GM12878 (cell line): ENCODE results near the gene OXT. TPM values are rescaled to one million over a fixed set of nuclear protein-coding genes. Genes with fewer than 3 reads are reported as not detected.

Experiments used
- ATAC-seq: fragments of 200-7000 bp; cut with Tn5 transposase; 3 replicates; pipeline ENCODE4 v1.9.1; 2020; ENCODE audit warnings: mild to moderate bottlenecking, moderate library complexity
- BruUV-seq: library from RNA; stranded (reverse); fragments of 400-500 nt; replicated peaks from 2 replicates; lab custom pipeline; 2021; lab: Mats Ljungman, UMichigan
- CTCF ChIA-PET: fragments of 300-600 bp; sonication (Branson Sonifier 250); formaldehyde crosslinking; extraction: SDS; loops from one replicate; lab custom pipeline; 2021; ENCODE audit warnings: inconsistent platforms; lab: Yijun Ruan, JAX
- POLR2A ChIA-PET: fragments of 350-600 bp; formaldehyde crosslinking; extraction: SDS; loops from one replicate; lab custom pipeline; 2021; ENCODE audit warnings: inconsistent platforms; lab: Charles Lee
- RAD21 ChIA-PET: fragments of 300-600 bp; sonication (Branson Sonifier 250); formaldehyde crosslinking; loops from one replicate; lab custom pipeline; 2023; ENCODE audit warnings: antibody characterized with exemption; ENCODE audit not compliant: unreplicated experiment; lab: Charles Lee
- SMC1A ChIA-PET: fragments of 300-600 bp; sonication (Branson Sonifier 250); formaldehyde crosslinking; loops from one replicate; lab custom pipeline; 2023; ENCODE audit not compliant: unreplicated experiment, uncharacterized antibody; lab: Charles Lee
- DNase-seq: peaks from one replicate; pipeline ENCODE4 v3.0.0-alpha.2; 2011; ENCODE audit warnings: low read depth, low spot score
- FAIRE-seq: peaks from 3 replicates; lab custom pipeline; 2011; peaks lifted over from hg19 to GRCh38; lab: Jason Lieb, UNC
- H2AFZ ChIP-seq: 2 replicates; pipeline ENCODE4 v1.6.0; 2011; ENCODE audit warnings: low read depth, low read length, control low read depth; ENCODE audit not compliant: control insufficient read depth
- H3K27ac ChIP-seq: 2 replicates; pipeline ENCODE4 v1.5.1; 2011; ENCODE audit warnings: control low read depth; ENCODE audit not compliant: control insufficient read depth, insufficient read depth
- H3K27me3 ChIP-seq, 2 experiments: replicated peaks in 1 of 2; 2 replicates each; pipeline versions ENCODE4 v1.6.0 to v1.6.1; 2011; ENCODE audit warnings: low read length in 1 of 2; ENCODE audit not compliant: control insufficient read depth in 2 of 2, insufficient read depth in 2 of 2
- H3K36me3 ChIP-seq, 2 experiments: 2 replicates each; pipeline ENCODE4 v1.5.1; 2011; ENCODE audit warnings: low read length in 1 of 2; ENCODE audit not compliant: control insufficient read depth in 2 of 2, insufficient read depth in 2 of 2
- H3K4me1 ChIP-seq: 2 replicates; pipeline ENCODE4 v1.6.1; 2011; ENCODE audit warnings: mild to moderate bottlenecking, low read length, moderate library complexity, mixed read lengths; ENCODE audit not compliant: control insufficient read depth, insufficient read depth
- H3K4me2 ChIP-seq: 2 replicates; pipeline ENCODE4 v1.6.0; 2011; ENCODE audit warnings: control low read depth; ENCODE audit not compliant: control insufficient read depth, insufficient read depth
- H3K4me3 ChIP-seq: fragments of 200-600 bp; sonication (generic); 2 replicates; pipeline ENCODE4 v1.5.1; 2016
- H3K79me2 ChIP-seq: 2 replicates; pipeline ENCODE4 v1.6.0; 2011; ENCODE audit warnings: low read length; ENCODE audit not compliant: control insufficient read depth, insufficient read depth
- H3K9ac ChIP-seq: 2 replicates; pipeline ENCODE4 v1.8.0; 2011; ENCODE audit warnings: low read length, control low read depth, mixed read lengths; ENCODE audit not compliant: control insufficient read depth, insufficient read depth
- H3K9me3 ChIP-seq: replicated peaks from 3 replicates; pipeline ENCODE4 v1.5.1; 2011; ENCODE audit warnings: mild to moderate bottlenecking, low read length; ENCODE audit not compliant: control insufficient read depth, insufficient read depth
- H4K20me1 ChIP-seq: 2 replicates; pipeline ENCODE4 v1.6.0; 2011; ENCODE audit not compliant: control insufficient read depth, insufficient read depth
- ASH2L ChIP-seq: fragments of 300-600, 200-600 bp; sonication (generic); IDR thresholded peaks from 2 replicates; pipeline ENCODE4 v1.6.1; 2017; ENCODE audit warnings: low read depth, mild to moderate bottlenecking, borderline replicate concordance
- CBFB ChIP-seq: IDR thresholded peaks from 2 replicates; pipeline ENCODE4 v1.6.1; 2016; ENCODE audit warnings: antibody characterized with exemption, low read depth
- HDAC2 ChIP-seq: fragments of 200-600 bp; sonication (generic); IDR thresholded peaks from 2 replicates; pipeline ENCODE4 v1.6.1; 2017
- IRF5 ChIP-seq: fragments of 450-650 bp; IDR thresholded peaks from 2 replicates; pipeline ENCODE4 v1.6.1; 2017; ENCODE audit warnings: borderline replicate concordance
- LARP7 ChIP-seq: fragments of 450-650 bp; IDR thresholded peaks from 2 replicates; pipeline ENCODE4 v1.6.1; 2017; ENCODE audit warnings: mild to moderate bottlenecking
- MEF2A ChIP-seq: IDR thresholded peaks from 2 replicates; pipeline ENCODE4 v1.6.1; 2011; ENCODE audit warnings: low read depth, mild to moderate bottlenecking, low read length, moderate library complexity; ENCODE audit not compliant: insufficient read depth
- NBN ChIP-seq: fragments of 450-650 bp; IDR thresholded peaks from 2 replicates; pipeline ENCODE4 v1.6.1; 2016
- POLR2A ChIP-seq: IDR thresholded peaks from 2 replicates; pipeline ENCODE4 v1.6.1; 2011; ENCODE audit warnings: low read depth, mild to moderate bottlenecking, low read length
- PRDM15 ChIP-seq: fragments of 450-650 bp; formaldehyde crosslinking; IDR thresholded peaks from 2 replicates; pipeline ENCODE4 v1.4.0; 2020; ENCODE audit warnings: mild to moderate bottlenecking, moderate library complexity
- SMC3 ChIP-seq: IDR thresholded peaks from 2 replicates; pipeline ENCODE4 v1.6.1; 2011; ENCODE audit warnings: low read length, improper control_type of control experiment, borderline replicate concordance
- SPI1 ChIP-seq: IDR thresholded peaks from 2 replicates; pipeline ENCODE4 v1.6.1; 2011; ENCODE audit warnings: low read depth, mild to moderate bottlenecking, low read length, moderate library complexity, borderline replicate concordance; ENCODE audit not compliant: insufficient read depth
- SUZ12 ChIP-seq: fragments of 200-600 bp; sonication (generic); IDR thresholded peaks from one replicate; pipeline ENCODE4 v1.6.1; 2018; ENCODE audit warnings: antibody characterized with exemption, mild to moderate bottlenecking; ENCODE audit not compliant: unreplicated experiment
- TCF7 ChIP-seq: IDR thresholded peaks from 2 replicates; pipeline ENCODE4 v1.6.1; 2014; ENCODE audit warnings: antibody characterized with exemption, borderline replicate concordance
- ZBTB33 ChIP-seq: fragments of 450-650 bp; IDR thresholded peaks from 2 replicates; pipeline ENCODE4 v1.6.1; 2017; ENCODE audit warnings: mild to moderate bottlenecking
- WGBS: methylation state at CpG from one replicate; pipeline ENCODE4 v1.1.6; 2016; ENCODE audit warnings: low lambda C conversion rate; ENCODE audit not compliant: insufficient replicate concordance, insufficient coverage; ENCODE audit errors: missing lambda C conversion rate; 5-methylcytosine and 5-hydroxymethylcytosine counted together
- in situ Hi-C: fragments of 300-500 bp; cut with MboI; formaldehyde crosslinking; loops from 9 replicates; pipeline ENCODE4 v1.14.3; 2018; ENCODE audit warnings: mixed read lengths
- intact Hi-C: fragments of 100-400 bp; cut with micrococcal nuclease; formaldehyde crosslinking; loops from one replicate; pipeline ENCODE4 v1.14.2; 2022; ENCODE audit not compliant: unreplicated experiment
- polyA plus RNA-seq, 11 experiments: library from polyadenylated mRNA; depleted of rRNA in 4 of 11; unstranded in 6 of 11; stranded (reverse) in 5 of 11; fragments of >200 nt; fragmentation: Nextera tagmentation in 4 of 11; fragmentation: Illumina TruSeq in 1 of 11; extraction: Ambion mirVana in 4 of 11; extraction: Trizol in 1 of 11; gene quantifications; 1 replicate in 1 of 11; 2 replicates in 10 of 11; pipeline versions ENCODE4 v1.2.1 to v1.2.3, GENCODE V29; 2011 to 2016; ENCODE audit warnings: inconsistent platforms in 2 of 11, missing spikeins in 2 of 11, low read depth in 1 of 11
- total RNA-seq, 4 experiments: library from RNA; depleted of rRNA in 3 of 4; stranded (reverse); fragments of >200 nt in 3 of 4; fragmentation: Illumina TruSeq in 1 of 4; extraction: Trizol in 1 of 4; gene quantifications; 2 replicates each; pipeline versions ENCODE4 v1.2.1 to v1.2.3, GENCODE V29; 2013 to 2021

The OXT gene
- total and polyA plus RNA-seq, 10 of the 15 experiments (the other 5 are each of a cell fraction or from before 2014, with no cell fraction given), result not detected

- Histone ChIP-seq H3K4me3 (no peak overlapping the region), H3K9me3 (no peaks in the 10 kb centered on the region), H3K27me3 (no peaks in the 10 kb centered on the region), H3K9ac (no peak overlapping the region), H3K27ac (no peak overlapping the region), H3K4me1 (no peaks in the 10 kb centered on the region), H3K36me3 (peaks cover 4 to 6% of the 10 kb centered on the region in 2 experiments; a peak in 1 of 4 replicates), H3K79me2 (peaks cover 9% of the 10 kb centered on the region), H2AFZ (no peak overlapping the region), H3K4me2 (no peak overlapping the region), H4K20me1 (no peaks in the 10 kb centered on the region)
- no TSS peak for BruUV-seq
- DNase-seq (no peak), FAIRE-seq (no peak), ATAC-seq (peak; percentile 32; the same call in 1 of the 3 replicates)
- intact Hi-C loops (loop anchor here (5.0 kb wide), 1 partner anchor 266 kb away; no protein-coding TSS in a partner anchor), in situ Hi-C loops (loop anchor here (5.0 kb wide), 1 partner anchor 261 kb away; no protein-coding TSS in a partner anchor)
- ChIA-PET SMC1A (no interaction called here), CTCF (interaction anchor here (0.7 to 5.5 kb wide), 3 partner anchors 84 to 264 kb away, joined by 3 to 44 read pairs (median 3); no protein-coding TSS in a partner anchor), RAD21 (interaction anchor here (1.0 kb wide), 1 partner anchor 265 kb away, joined by 5 read pairs; no protein-coding TSS in a partner anchor), POLR2A (no interaction called here)
- 65% methylated on average over 7 of the region's 7 CpGs for WGBS
- TF ChIP-seq ASH2L, result no peak
- TF ChIP-seq CBFB, result no peak
- no peak for TF ChIP-seq IRF5
- TF ChIP-seq POLR2A, result no peak
- no peak for TF ChIP-seq SMC3
- TF ChIP-seq TCF7, result no peak
- TF ChIP-seq LARP7, result no peak
- TF ChIP-seq NBN, result no peak
- no peak for TF ChIP-seq PRDM15 (CRISPR knock-in tag)
- no peak for TF ChIP-seq SUZ12
- no peak for TF ChIP-seq ZBTB33
- no peak for TF ChIP-seq SPI1
- TF ChIP-seq HDAC2, result no peak
- no peak for TF ChIP-seq MEF2A
Measured at GRCh38 chr20:3051385-3052019, 19.9 kb upstream of the OXT start.
